ENCODE measurements around the gene DNAJC1. TPM values are rescaled to one million over a fixed set of nuclear protein-coding genes. Genes with fewer than 3 reads are reported as not detected.

The DNAJC1 gene
- total and polyA plus RNA-seq, 2 of the 8 experiments (the other 6 are each of a cell fraction or from before 2014, with no cell fraction given) = 6.8 to 14.8 TPM

DNA sequence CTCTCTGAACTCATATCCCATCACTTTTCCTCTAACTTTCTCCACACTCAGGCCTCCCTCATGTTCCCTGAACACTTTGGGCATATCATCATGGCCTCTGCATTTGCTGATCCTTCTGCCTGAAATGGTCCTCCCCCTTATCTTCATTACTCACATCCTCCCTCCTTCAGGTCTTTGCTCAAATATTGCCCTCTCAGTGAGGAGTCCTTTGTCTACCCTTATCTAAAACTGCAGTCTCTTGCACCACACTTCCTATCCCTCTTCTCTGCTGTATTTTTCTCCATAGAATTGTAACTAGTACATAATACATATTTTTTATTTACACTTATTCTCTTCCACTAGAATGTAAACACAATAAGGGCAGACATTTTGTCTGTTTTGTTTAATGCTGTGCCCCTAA lies 41.7 kb downstream of the DNAJC1 start (continued):
- TF ChIP-seq, protein P1, sequence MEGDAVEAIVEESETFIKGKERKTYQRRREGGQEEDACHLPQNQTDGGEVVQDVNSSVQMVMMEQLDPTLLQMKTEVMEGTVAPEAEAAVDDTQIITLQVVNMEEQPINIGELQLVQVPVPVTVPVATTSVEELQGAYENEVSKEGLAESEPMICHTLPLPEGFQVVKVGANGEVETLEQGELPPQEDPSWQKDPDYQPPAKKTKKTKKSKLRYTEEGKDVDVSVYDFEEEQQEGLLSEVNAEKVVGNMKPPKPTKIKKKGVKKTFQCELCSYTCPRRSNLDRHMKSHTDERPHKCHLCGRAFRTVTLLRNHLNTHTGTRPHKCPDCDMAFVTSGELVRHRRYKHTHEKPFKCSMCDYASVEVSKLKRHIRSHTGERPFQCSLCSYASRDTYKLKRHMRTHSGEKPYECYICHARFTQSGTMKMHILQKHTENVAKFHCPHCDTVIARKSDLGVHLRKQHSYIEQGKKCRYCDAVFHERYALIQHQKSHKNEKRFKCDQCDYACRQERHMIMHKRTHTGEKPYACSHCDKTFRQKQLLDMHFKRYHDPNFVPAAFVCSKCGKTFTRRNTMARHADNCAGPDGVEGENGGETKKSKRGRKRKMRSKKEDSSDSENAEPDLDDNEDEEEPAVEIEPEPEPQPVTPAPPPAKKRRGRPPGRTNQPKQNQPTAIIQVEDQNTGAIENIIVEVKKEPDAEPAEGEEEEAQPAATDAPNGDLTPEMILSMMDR (IDR thresholded peaks at IDR 0.05; ENCODE audit: control extremely low read depth in 1 of 3, insufficient read depth in 1 of 3, low read depth in 1 of 3, low read length in 3 of 3) = no peak
- TF ChIP-seq KDM4A (IDR thresholded peaks at IDR 0.05; ENCODE audit: low read depth, low read length, severe bottlenecking) (no peak), TCF12 (IDR thresholded peaks at IDR 0.05; ENCODE audit: low read depth, low read length) (no peak), SAP30 (IDR thresholded peaks at IDR 0.05; ENCODE audit: insufficient read depth, insufficient replicate concordance, low read length) (no peak), CHD1 (IDR thresholded peaks at IDR 0.05; ENCODE audit: low read depth, low read length) (no peak), YY1 (IDR thresholded peaks at IDR 0.05; ENCODE audit: low read depth, low read length) (no peak), TAF7 (optimal IDR thresholded peaks at IDR 0.05; ENCODE audit: borderline replicate concordance, low read depth, low read length) (no peak)
